ENCODE measurements around the gene ASPSCR1. TPM values are rescaled to one million over a fixed set of nuclear protein-coding genes. Genes with fewer than 3 reads are reported as not detected.

The ASPSCR1 gene
- total and polyA plus RNA-seq, 2 of the 8 experiments (the other 6 are each of a cell fraction or from before 2014, with no cell fraction given) = 33.3 to 43.7 TPM

GRCh38 chr17:82063424-82064415 is 86.3 kb downstream of the ASPSCR1 start:
- H4K5ac ChIP-seq (ENCODE audit: insufficient read length, low read depth, low read length) = no peak overlapping the region
- no peaks in the 10 kb centered on the region for H3K79me2 ChIP-seq (ENCODE audit: control insufficient read depth in 1 of 2, insufficient read depth in 2 of 2, low read length in 2 of 2)
- no peak overlapping the region for H3K4ac ChIP-seq (replicated peaks; ENCODE audit: insufficient read length, low read depth, low read length)
- DNase-seq (ENCODE audit: low read depth in 1 of 2, low spot score in 2 of 2) = no peak
- no peak overlapping the region for H2BK12ac ChIP-seq (ENCODE audit: low read depth, low read length)
- H3K9ac ChIP-seq (replicated peaks in 1 of 4; ENCODE audit: extremely low read depth in 1 of 4, low read depth in 3 of 4, low read length in 3 of 4) = no peak overlapping the region; a peak in 2 of 7 replicates
- CTCF ChIA-PET (ENCODE audit: partially characterized antibody) = interaction anchor here (0.8 to 4.3 kb wide), 12 partner anchors 8 to 136 kb away, joined by 3 to 21 read pairs (median 3); partner anchors contain the start of genes DCXR and RAC3
- H3K23me2 ChIP-seq (ENCODE audit: low read depth, low read length) = peaks cover 8% of the 10 kb centered on the region; the same call in 1 of the 2 replicates
- H3K23ac ChIP-seq (ENCODE audit: insufficient read length) = no peak overlapping the region
- H2BK20ac ChIP-seq (ENCODE audit: low read length) = no peak overlapping the region
- H4K20me1 ChIP-seq (replicated peaks in 1 of 2; ENCODE audit: control insufficient read depth in 1 of 2, insufficient read depth in 2 of 2, low read length in 2 of 2) = peaks cover 0 to 6% of the 10 kb centered on the region in 2 experiments
- H3K27ac ChIP-seq (ENCODE audit: low read depth, low read length) = no peak overlapping the region
- H2AFZ ChIP-seq (ENCODE audit: low read length) = no peak overlapping the region
- no peak overlapping the region for H2AK5ac ChIP-seq (ENCODE audit: low read depth, low read length)
- no peak overlapping the region for H4K91ac ChIP-seq (replicated peaks; ENCODE audit: insufficient read length, low read length)
- H2BK15ac ChIP-seq (ENCODE audit: low read length) = no peak overlapping the region
- no peak overlapping the region for H3K4me3 ChIP-seq (ENCODE audit: extremely low read depth in 1 of 4, insufficient read depth in 2 of 4, low read depth in 3 of 4, low read length in 4 of 4)
- H3K18ac ChIP-seq (ENCODE audit: extremely low read depth, low read length) = no peak overlapping the region
- 93% methylated on average over 20 of the region's 20 CpGs; no CpG with 5 or more reads in 1 of the 2 experiments for WGBS, 2 experiments (ENCODE audit: extremely low coverage in 1 of 2, insufficient coverage in 1 of 2, insufficient read length in 1 of 2, insufficient replicate concordance in 2 of 2, low coverage in 1 of 2, low lambda C conversion rate in 2 of 2, missing lambda C conversion rate in 1 of 2)
- H3K27me3 ChIP-seq (replicated peaks in 1 of 4; ENCODE audit: control insufficient read depth in 3 of 4, extremely low read depth in 1 of 4, insufficient read depth in 3 of 4, low read length in 3 of 4) = no peaks in the 10 kb centered on the region
- H4K8ac ChIP-seq (ENCODE audit: extremely low read depth, insufficient read depth, low read length) = no peak overlapping the region
- no peaks in the 10 kb centered on the region for H3K9me3 ChIP-seq (ENCODE audit: insufficient read depth in 2 of 2, low read depth in 1 of 2, low read length in 1 of 2)
- H3K14ac ChIP-seq (ENCODE audit: insufficient read length) = no peak overlapping the region
- peaks cover 5% of the 10 kb centered on the region; the same call in 1 of the 2 replicates for H3K79me1 ChIP-seq (ENCODE audit: low read depth, low read length)
- FAIRE-seq = no peak
- peaks cover 0 to 10% (median 5%) of the 10 kb centered on the region in 4 experiments; a peak in 5 of 7 replicates for H3K4me1 ChIP-seq (replicated peaks in 1 of 4; ENCODE audit: control insufficient read depth in 3 of 4, insufficient read depth in 4 of 4, low read length in 3 of 4)
- H3K56ac ChIP-seq (replicated peaks; ENCODE audit: insufficient read length, low read depth, low read length) = no peak overlapping the region
- H2BK5ac ChIP-seq (ENCODE audit: low read depth, low read length) = no peak overlapping the region
- POLR2A ChIA-PET (ENCODE audit: partially characterized antibody) = interaction anchor here (0.9 to 16.2 kb wide), 10 partner anchors 9 to 37 kb away, joined by 3 to 161 read pairs (median 7); partner anchors contain the start of genes DCXR, GPS1, RAC3 and RFNG
- H3K4me2 ChIP-seq (ENCODE audit: insufficient read depth in 1 of 2, low read depth in 2 of 2, low read length in 2 of 2) = no peak overlapping the region; a peak in 1 of 4 replicates
- H2BK120ac ChIP-seq (replicated peaks; ENCODE audit: low read depth, low read length) = no peak overlapping the region
- H3K36me3 ChIP-seq (ENCODE audit: control insufficient read depth in 2 of 4, insufficient read depth in 4 of 4, low read length in 3 of 4) = peaks cover 8 to 17% (median 15%) of the 10 kb centered on the region in 4 experiments; a peak in 5 of 8 replicates
- TF ChIP-seq EGR1 (IDR thresholded peaks at IDR 0.05; ENCODE audit: borderline replicate concordance, low read depth, low read length) (no peak), SP2 (IDR thresholded peaks at IDR 0.05; ENCODE audit: low read length) (no peak), CHD2 (IDR thresholded peaks at IDR 0.05; ENCODE audit: low read length) (no peak), MAFK (IDR thresholded peaks at IDR 0.05; ENCODE audit: low read depth, low read length) (no peak), RFX5 (IDR thresholded peaks at IDR 0.05; ENCODE audit: borderline replicate concordance, low read depth, low read length) (no peak), TEAD4 (IDR thresholded peaks at IDR 0.05; ENCODE audit: low read depth, low read length) (no peak), RNF2 (IDR thresholded peaks at IDR 0.05; ENCODE audit: borderline replicate concordance, low read depth, low read length, missing control alignments, poor library complexity, severe bottlenecking) (no peak), YY1 (IDR thresholded peaks at IDR 0.05; ENCODE audit: low read depth, low read length) (no peak), ZNF274 (IDR thresholded peaks at IDR 0.05; ENCODE audit: borderline replicate concordance, extremely low read depth, low read length) (no peak), CEBPB (IDR thresholded peaks at IDR 0.05; ENCODE audit: low read depth, low read length) (no peak), ATF3 (IDR thresholded peaks at IDR 0.05; ENCODE audit: insufficient read depth, low read depth, low read length) (no peak)
